HEK293 (cell line): Measurements from ENCODE around the gene SUSD6.

Experiments used
- CTCF ChIA-PET: fragments of 350-600 bp; formaldehyde crosslinking; extraction: SDS; loops from one replicate; lab custom pipeline; 2021; ENCODE audit warnings: antibody characterized with exemption; lab: Yijun Ruan, JAX
- POLR2A ChIA-PET: fragments of 300-600 bp; formaldehyde crosslinking; extraction: SDS; loops from one replicate; lab custom pipeline; 2020; ENCODE audit warnings: antibody characterized with exemption, inconsistent platforms; lab: Yijun Ruan, JAX
- H3K27ac ChIP-seq: fragments of 200-500 bp; sonication (Bioruptor generic); 2 replicates; pipeline ENCODE4 v1.5.1; 2014; ENCODE audit warnings: low read depth, low read length, control low read depth, inconsistent platforms; ENCODE audit errors: extremely low read depth
- H3K36me3 ChIP-seq, 2 experiments: fragments of 200-500 bp in 1 of 2; sonication (Bioruptor generic) in 1 of 2; 1 replicate in 1 of 2; 2 replicates in 1 of 2; pipeline ENCODE4 v1.5.1; 2014 to 2017; ENCODE audit warnings: inconsistent platforms in 2 of 2, low read length in 2 of 2; ENCODE audit not compliant: control insufficient read depth in 2 of 2, insufficient read depth in 1 of 2
- H3K4me1 ChIP-seq: fragments of 200-500 bp; sonication (Bioruptor generic); 2 replicates; pipeline ENCODE4 v1.5.1; 2014; ENCODE audit warnings: mild to moderate bottlenecking, low read length, inconsistent platforms; ENCODE audit not compliant: control insufficient read depth, insufficient read depth
- H3K4me3 ChIP-seq: 2 replicates; pipeline ENCODE4 v1.5.1; 2011; ENCODE audit warnings: low read depth, mild to moderate bottlenecking, control low read depth, low read length, moderate library complexity
- H3K9me3 ChIP-seq: fragments of 200-500 bp; sonication (Bioruptor generic); 2 replicates; pipeline ENCODE4 v1.5.1; 2014; ENCODE audit warnings: low read depth, low read length, inconsistent platforms; ENCODE audit not compliant: control insufficient read depth, insufficient read depth
- BCL6B ChIP-seq: fragments of 450-650 bp; formaldehyde crosslinking; IDR thresholded peaks from 2 replicates; pipeline ENCODE4 v1.5.1; 2017; ENCODE audit warnings: missing biosample characterization, missing genetic modification characterization
- CTCF ChIP-seq: fragments of 450-650 bp; formaldehyde crosslinking; IDR thresholded peaks from 2 replicates; pipeline ENCODE4 v1.5.1; 2016; ENCODE audit warnings: missing biosample characterization, missing genetic modification characterization
- PBX3 ChIP-seq: sonication (generic); formaldehyde crosslinking; IDR thresholded peaks from 2 replicates; pipeline ENCODE4 v1.8.1; 2022; ENCODE audit warnings: mild to moderate bottlenecking, moderate library complexity, missing genetic modification reagents
- SETDB1 ChIP-seq: IDR thresholded peaks from one replicate; pipeline ENCODE4 v1.6.1; 2017; ENCODE audit warnings: mild to moderate bottlenecking, low read length, moderate library complexity, mixed read lengths; ENCODE audit not compliant: insufficient read length
- YY1 ChIP-seq: fragments of 450-650 bp; formaldehyde crosslinking; IDR thresholded peaks from 2 replicates; pipeline ENCODE4 v1.5.1; 2018; ENCODE audit warnings: missing biosample characterization, missing genetic modification characterization
- ZBTB21 ChIP-seq: fragments of 450-650 bp; formaldehyde crosslinking; IDR thresholded peaks from 2 replicates; pipeline ENCODE4 v1.5.1; 2017; ENCODE audit warnings: missing biosample characterization, missing genetic modification characterization
- ZNF138 ChIP-seq: fragments of 450-650 bp; formaldehyde crosslinking; IDR thresholded peaks from 2 replicates; pipeline ENCODE4 v1.5.1; 2016; ENCODE audit warnings: missing biosample characterization, missing genetic modification characterization, borderline replicate concordance
- ZNF23 ChIP-seq: fragments of 450-650 bp; formaldehyde crosslinking; IDR thresholded peaks from 2 replicates; pipeline ENCODE4 v1.5.1; 2016; ENCODE audit warnings: missing biosample characterization, missing genetic modification characterization, borderline replicate concordance
- ZNF248 ChIP-seq: fragments of 450-650 bp; formaldehyde crosslinking; IDR thresholded peaks from 2 replicates; pipeline ENCODE4 v1.5.1; 2017; ENCODE audit warnings: missing biosample characterization, missing genetic modification characterization
- ZNF280C ChIP-seq: fragments of 450-650 bp; formaldehyde crosslinking; IDR thresholded peaks from 2 replicates; pipeline ENCODE4 v1.5.1; 2016; ENCODE audit warnings: missing biosample characterization, missing genetic modification characterization
- ZNF335 ChIP-seq: fragments of 450-650 bp; formaldehyde crosslinking; conservative IDR thresholded peaks from 2 replicates; pipeline ENCODE4 v1.5.1; 2016; ENCODE audit warnings: missing biosample characterization, missing genetic modification characterization
- ZNF366 ChIP-seq: fragments of 450-650 bp; formaldehyde crosslinking; conservative IDR thresholded peaks from 2 replicates; pipeline ENCODE4 v1.5.1; 2016; ENCODE audit warnings: missing biosample characterization, missing genetic modification characterization
- ZNF37A ChIP-seq: fragments of 450-650 bp; IDR thresholded peaks from 2 replicates; pipeline ENCODE4 v1.5.1; 2018; ENCODE audit warnings: missing biosample characterization, missing genetic modification characterization
- ZNF398 ChIP-seq: fragments of 450-650 bp; formaldehyde crosslinking; IDR thresholded peaks from 2 replicates; pipeline ENCODE4 v1.5.1; 2017; ENCODE audit warnings: missing biosample characterization, missing genetic modification characterization
- ZNF518A ChIP-seq: fragments of 450-650 bp; formaldehyde crosslinking; conservative IDR thresholded peaks from 2 replicates; pipeline ENCODE4 v1.5.1; 2016; ENCODE audit warnings: low read depth, missing biosample characterization, missing genetic modification characterization
- ZNF544 ChIP-seq: fragments of 450-650 bp; formaldehyde crosslinking; IDR thresholded peaks from 2 replicates; pipeline ENCODE4 v1.5.0; 2017; ENCODE audit warnings: missing biosample characterization, missing genetic modification characterization
- ZNF558 ChIP-seq: fragments of 450-650 bp; formaldehyde crosslinking; IDR thresholded peaks from 2 replicates; pipeline ENCODE4 v1.5.1; 2016; ENCODE audit warnings: missing biosample characterization, missing genetic modification characterization
- ZNF621 ChIP-seq: fragments of 450-650 bp; formaldehyde crosslinking; IDR thresholded peaks from 2 replicates; pipeline ENCODE4 v1.5.1; 2017; ENCODE audit warnings: missing biosample characterization, missing genetic modification characterization
- ZNF747 ChIP-seq: fragments of 450-650 bp; formaldehyde crosslinking; IDR thresholded peaks from 2 replicates; pipeline ENCODE4 v1.5.1; 2016; ENCODE audit warnings: missing biosample characterization, missing genetic modification characterization
- ZNF792 ChIP-seq: fragments of 450-650 bp; formaldehyde crosslinking; IDR thresholded peaks from 2 replicates; pipeline ENCODE4 v1.5.1; 2016; ENCODE audit warnings: missing biosample characterization, missing genetic modification characterization

Gene SUSD6

GRCh38 chr14:69582829-69583228 lies 28.6 kb upstream of the SUSD6 start:
- ChIA-PET CTCF (interaction anchor here (0.5 to 0.9 kb wide), 4 partner anchors 29 to 724 kb away, joined by 3 read pairs; no protein-coding TSS in a partner anchor), POLR2A (no interaction called here)
- Histone ChIP-seq H3K27ac (no peak overlapping the region), H3K9me3 (no peaks in the 10 kb centered on the region), H3K4me3 (no peak overlapping the region), H3K4me1 (no peaks in the 10 kb centered on the region), H3K36me3 (no peaks in the 10 kb centered on the region)
- no peak for TF ChIP-seq ZNF23 (tag by site-specific recombination)
- no peak for TF ChIP-seq ZNF792 (tag by site-specific recombination)
- no peak for TF ChIP-seq ZNF366 (tag by site-specific recombination)
- TF ChIP-seq ZNF518A: no peak
- TF ChIP-seq CTCF: no peak
- TF ChIP-seq ZBTB21 (tag by site-specific recombination): no peak
- no peak for TF ChIP-seq ZNF138 (tag by site-specific recombination)
- no peak for TF ChIP-seq ZNF280C
- TF ChIP-seq ZNF398 (tag by site-specific recombination): no peak
- TF ChIP-seq SETDB1: no peak
- no peak for TF ChIP-seq BCL6B (tag by site-specific recombination)
- TF ChIP-seq ZNF544 (tag by site-specific recombination): no peak
- no peak for TF ChIP-seq ZNF248 (tag by site-specific recombination)
- TF ChIP-seq ZNF37A (tag by site-specific recombination): no peak
- TF ChIP-seq ZNF558: no peak
- TF ChIP-seq YY1 (tag by site-specific recombination): no peak
- no peak for TF ChIP-seq ZNF621 (tag by site-specific recombination)
- TF ChIP-seq ZNF747: no peak
- no peak for TF ChIP-seq ZNF335 (tag by site-specific recombination)
- no peak for TF ChIP-seq PBX3 (CRISPR knock-in tag)
